ENCODE measurements around the gene ZFYVE9. TPM values are rescaled to one million over a fixed set of nuclear protein-coding genes. Genes with fewer than 3 reads are reported as not detected.
"Not testable (repeated sequence)": the region's sequence is repeated elsewhere in the genome, so short reads cannot be mapped to it uniquely, and the experiment has no call there.

Gene ZFYVE9
- total RNA-seq, 1 experiment from 2014 or later: 18.0 TPM

DNA sequence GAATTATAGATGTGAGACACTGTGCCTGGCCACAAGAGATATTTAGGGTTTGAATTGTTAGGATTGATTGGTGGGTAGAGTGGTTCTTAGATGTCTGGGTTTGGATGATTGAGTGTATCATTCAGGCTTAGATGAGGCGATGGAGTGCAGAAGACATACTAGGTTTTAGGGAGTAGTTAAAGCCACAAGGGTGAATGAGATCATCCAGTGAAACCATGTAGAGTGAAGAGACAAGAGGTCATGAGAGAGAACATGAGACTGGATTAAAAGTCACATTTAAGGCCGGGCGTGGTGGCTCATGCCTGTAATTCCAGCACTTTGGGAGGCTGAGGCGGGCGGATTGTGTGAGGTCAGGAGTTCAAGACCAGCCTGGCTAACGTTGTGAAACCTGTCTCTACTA is 37.2 kb downstream of the ZFYVE9 start:
- no TSS peak for BruUV-seq (replicated peaks)
- Histone ChIP-seq H3K9me3 (ENCODE audit: control insufficient read depth, insufficient read depth, low read depth, low read length) (no peaks in the 10 kb centered on the region), H3K4me3 (ENCODE audit: low read depth in 2 of 2, low read length in 2 of 2) (no peak overlapping the region), H3K36me3 (ENCODE audit: control insufficient read depth, insufficient read depth, low read length) (no peaks in the 10 kb centered on the region), H3K4me1 (ENCODE audit: control insufficient read depth, insufficient read depth, low read length) (no peaks in the 10 kb centered on the region), H3K27ac (ENCODE audit: low read length) (no peak overlapping the region), H3K27me3 (ENCODE audit: control insufficient read depth, insufficient read depth, low read length) (no peaks in the 10 kb centered on the region)
- intact Hi-C loops (cut with micrococcal nuclease; ENCODE audit: unreplicated experiment) (no loop called here), in situ Hi-C loops (cut with HindIII; ENCODE audit: low pct_unique_long_range_greater_than_20kb, low sequenced_read_pairs) (no loop called here)
- ChIA-PET POLR2A (no interaction called here), CTCF (no interaction called here)
- ATAC-seq (no peak), DNase-seq (ENCODE audit: low read depth, low spot score) (no peak)
- TF ChIP-seq POLR2AphosphoS5 (IDR thresholded peaks at IDR 0.05; ENCODE audit: low read depth, low read length): no peak
- TF ChIP-seq, protein P1, sequence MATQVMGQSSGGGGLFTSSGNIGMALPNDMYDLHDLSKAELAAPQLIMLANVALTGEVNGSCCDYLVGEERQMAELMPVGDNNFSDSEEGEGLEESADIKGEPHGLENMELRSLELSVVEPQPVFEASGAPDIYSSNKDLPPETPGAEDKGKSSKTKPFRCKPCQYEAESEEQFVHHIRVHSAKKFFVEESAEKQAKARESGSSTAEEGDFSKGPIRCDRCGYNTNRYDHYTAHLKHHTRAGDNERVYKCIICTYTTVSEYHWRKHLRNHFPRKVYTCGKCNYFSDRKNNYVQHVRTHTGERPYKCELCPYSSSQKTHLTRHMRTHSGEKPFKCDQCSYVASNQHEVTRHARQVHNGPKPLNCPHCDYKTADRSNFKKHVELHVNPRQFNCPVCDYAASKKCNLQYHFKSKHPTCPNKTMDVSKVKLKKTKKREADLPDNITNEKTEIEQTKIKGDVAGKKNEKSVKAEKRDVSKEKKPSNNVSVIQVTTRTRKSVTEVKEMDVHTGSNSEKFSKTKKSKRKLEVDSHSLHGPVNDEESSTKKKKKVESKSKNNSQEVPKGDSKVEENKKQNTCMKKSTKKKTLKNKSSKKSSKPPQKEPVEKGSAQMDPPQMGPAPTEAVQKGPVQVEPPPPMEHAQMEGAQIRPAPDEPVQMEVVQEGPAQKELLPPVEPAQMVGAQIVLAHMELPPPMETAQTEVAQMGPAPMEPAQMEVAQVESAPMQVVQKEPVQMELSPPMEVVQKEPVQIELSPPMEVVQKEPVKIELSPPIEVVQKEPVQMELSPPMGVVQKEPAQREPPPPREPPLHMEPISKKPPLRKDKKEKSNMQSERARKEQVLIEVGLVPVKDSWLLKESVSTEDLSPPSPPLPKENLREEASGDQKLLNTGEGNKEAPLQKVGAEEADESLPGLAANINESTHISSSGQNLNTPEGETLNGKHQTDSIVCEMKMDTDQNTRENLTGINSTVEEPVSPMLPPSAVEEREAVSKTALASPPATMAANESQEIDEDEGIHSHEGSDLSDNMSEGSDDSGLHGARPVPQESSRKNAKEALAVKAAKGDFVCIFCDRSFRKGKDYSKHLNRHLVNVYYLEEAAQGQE (IDR thresholded peaks at IDR 0.05; ENCODE audit: insufficient read depth in 1 of 2, low read depth in 2 of 2, low read length in 1 of 2): no peak
- TF ChIP-seq SIN3A (IDR thresholded peaks at IDR 0.05; ENCODE audit: borderline replicate concordance, insufficient read depth, low read depth, low read length): no peak
- TF ChIP-seq, protein P2, sequence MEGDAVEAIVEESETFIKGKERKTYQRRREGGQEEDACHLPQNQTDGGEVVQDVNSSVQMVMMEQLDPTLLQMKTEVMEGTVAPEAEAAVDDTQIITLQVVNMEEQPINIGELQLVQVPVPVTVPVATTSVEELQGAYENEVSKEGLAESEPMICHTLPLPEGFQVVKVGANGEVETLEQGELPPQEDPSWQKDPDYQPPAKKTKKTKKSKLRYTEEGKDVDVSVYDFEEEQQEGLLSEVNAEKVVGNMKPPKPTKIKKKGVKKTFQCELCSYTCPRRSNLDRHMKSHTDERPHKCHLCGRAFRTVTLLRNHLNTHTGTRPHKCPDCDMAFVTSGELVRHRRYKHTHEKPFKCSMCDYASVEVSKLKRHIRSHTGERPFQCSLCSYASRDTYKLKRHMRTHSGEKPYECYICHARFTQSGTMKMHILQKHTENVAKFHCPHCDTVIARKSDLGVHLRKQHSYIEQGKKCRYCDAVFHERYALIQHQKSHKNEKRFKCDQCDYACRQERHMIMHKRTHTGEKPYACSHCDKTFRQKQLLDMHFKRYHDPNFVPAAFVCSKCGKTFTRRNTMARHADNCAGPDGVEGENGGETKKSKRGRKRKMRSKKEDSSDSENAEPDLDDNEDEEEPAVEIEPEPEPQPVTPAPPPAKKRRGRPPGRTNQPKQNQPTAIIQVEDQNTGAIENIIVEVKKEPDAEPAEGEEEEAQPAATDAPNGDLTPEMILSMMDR (IDR thresholded peaks at IDR 0.05): no peak

DNA sequence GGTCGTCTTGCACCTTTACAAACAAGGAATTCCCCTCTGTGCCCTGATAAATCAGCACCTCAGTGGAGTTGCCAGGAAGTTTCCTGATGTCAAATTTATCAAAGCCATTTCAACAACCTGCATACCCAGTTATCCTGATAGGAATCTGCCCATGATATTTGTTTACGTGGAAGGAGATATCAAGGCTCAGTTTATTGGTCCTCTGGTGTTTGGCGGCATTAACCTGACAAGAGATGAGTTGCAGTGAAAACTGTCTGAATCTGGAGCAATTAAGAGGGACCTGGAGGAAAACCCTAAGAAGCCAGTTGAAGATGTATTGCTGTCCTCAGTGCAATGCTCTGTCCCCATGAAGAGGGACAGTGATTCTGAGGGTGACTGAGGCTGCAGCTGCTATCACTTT is 38.3 kb downstream of the ZFYVE9 start:
- DNase-seq (ENCODE audit: low read depth, low spot score): no peak
- in situ Hi-C loops (cut with HindIII; ENCODE audit: low pct_unique_long_range_greater_than_20kb, low sequenced_read_pairs): no loop called here
- POLR2A ChIA-PET: no interaction called here

DNA sequence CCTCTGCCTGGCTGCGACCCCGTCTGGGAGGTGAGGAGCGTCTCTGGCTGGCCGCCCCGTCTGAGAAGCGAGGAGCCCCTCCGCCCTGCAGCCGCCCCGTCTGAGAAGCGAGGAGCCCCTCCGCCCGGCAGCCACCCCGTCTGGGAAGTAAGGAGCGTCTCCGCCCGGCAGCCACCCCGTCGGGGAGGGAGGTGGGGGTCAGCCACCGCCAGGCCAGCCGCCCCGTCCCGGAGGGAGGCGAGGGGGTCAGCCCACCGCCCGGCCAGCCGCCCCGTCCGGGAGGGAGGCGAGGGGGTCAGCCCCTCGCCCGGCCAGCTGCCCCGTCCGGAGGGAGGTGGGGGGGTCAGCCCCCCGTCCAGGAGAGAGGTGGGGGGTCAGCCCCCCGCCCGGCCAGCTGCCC is 39.9 kb downstream of the ZFYVE9 start:
- CTCF ChIA-PET; H3K36me3 ChIP-seq (ENCODE audit: control insufficient read depth, insufficient read depth, low read length); H3K9me3 ChIP-seq (ENCODE audit: control insufficient read depth, insufficient read depth, low read depth, low read length); DNase-seq (ENCODE audit: low read depth, low spot score); H3K27ac ChIP-seq (ENCODE audit: low read length); in situ Hi-C loops (cut with HindIII; ENCODE audit: low pct_unique_long_range_greater_than_20kb, low sequenced_read_pairs); H3K4me3 ChIP-seq (ENCODE audit: low read depth in 2 of 2, low read length in 2 of 2); intact Hi-C loops (cut with micrococcal nuclease; ENCODE audit: unreplicated experiment); H3K27me3 ChIP-seq (ENCODE audit: control insufficient read depth, insufficient read depth, low read length); ATAC-seq; BruUV-seq (replicated peaks); H3K4me1 ChIP-seq (ENCODE audit: control insufficient read depth, insufficient read depth, low read length); POLR2A ChIA-PET: not testable (repeated sequence)

More for the DNA sequence above, 38.3 kb downstream of the ZFYVE9 start:
- Histone ChIP-seq H3K27me3 (ENCODE audit: control insufficient read depth, insufficient read depth, low read length) (no peaks in the 10 kb centered on the region), H3K4me3 (ENCODE audit: low read depth in 2 of 2, low read length in 2 of 2) (no peak overlapping the region), H3K27ac (ENCODE audit: low read length) (no peak overlapping the region), H3K36me3 (ENCODE audit: control insufficient read depth, insufficient read depth, low read length) (no peaks in the 10 kb centered on the region), H3K9me3 (ENCODE audit: control insufficient read depth, insufficient read depth, low read depth, low read length) (no peaks in the 10 kb centered on the region), H3K4me1 (ENCODE audit: control insufficient read depth, insufficient read depth, low read length) (no peaks in the 10 kb centered on the region)
- TF ChIP-seq, protein P1 (IDR thresholded peaks at IDR 0.05; ENCODE audit: insufficient read depth in 1 of 2, low read depth in 2 of 2, low read length in 1 of 2): no peak
- TF ChIP-seq POLR2AphosphoS5 (IDR thresholded peaks at IDR 0.05; ENCODE audit: low read depth, low read length): no peak
- TF ChIP-seq TCF7L2 (IDR thresholded peaks at IDR 0.05; ENCODE audit: low read depth, low read length): no peak
- CTCF ChIA-PET: no interaction called here
- ATAC-seq: no peak
- no TSS peak for BruUV-seq (replicated peaks)
- intact Hi-C loops (cut with micrococcal nuclease; ENCODE audit: unreplicated experiment): no loop called here

DNA sequence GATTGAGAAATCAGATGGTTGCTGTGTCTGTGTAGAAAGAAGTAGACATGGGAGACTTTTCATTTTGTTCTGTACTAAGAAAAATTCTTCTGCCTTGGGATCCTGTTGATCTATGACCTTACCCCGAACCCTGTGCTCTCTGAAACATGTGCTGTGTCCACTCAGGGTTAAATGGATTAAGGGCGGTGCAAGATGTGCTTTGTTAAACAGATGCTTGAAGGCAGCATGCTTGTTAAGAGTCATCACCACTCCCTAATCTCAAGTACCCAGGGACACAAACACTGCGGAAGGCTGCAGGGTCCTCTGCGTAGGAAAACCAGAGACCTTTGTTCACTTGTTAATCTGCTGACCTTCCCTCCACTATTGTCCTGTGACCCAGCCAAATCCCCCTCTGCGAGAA is 40.4 kb downstream of the ZFYVE9 start:
- H3K9me3 ChIP-seq (ENCODE audit: control insufficient read depth, insufficient read depth, low read depth, low read length); H3K4me1 ChIP-seq (ENCODE audit: control insufficient read depth, insufficient read depth, low read length); H3K27ac ChIP-seq (ENCODE audit: low read length); in situ Hi-C loops (cut with HindIII; ENCODE audit: low pct_unique_long_range_greater_than_20kb, low sequenced_read_pairs); intact Hi-C loops (cut with micrococcal nuclease; ENCODE audit: unreplicated experiment); H3K36me3 ChIP-seq (ENCODE audit: control insufficient read depth, insufficient read depth, low read length); ATAC-seq; POLR2A ChIA-PET; BruUV-seq (replicated peaks); H3K27me3 ChIP-seq (ENCODE audit: control insufficient read depth, insufficient read depth, low read length); DNase-seq (ENCODE audit: low read depth, low spot score); CTCF ChIA-PET; H3K4me3 ChIP-seq (ENCODE audit: low read depth in 2 of 2, low read length in 2 of 2): not testable (repeated sequence)
